Measurements from ENCODE around the gene FAM3C. TPM values are rescaled to one million over a fixed set of nuclear protein-coding genes. Genes with fewer than 3 reads are reported as not detected.
"Not testable (repeated sequence)": the region's sequence is repeated elsewhere in the genome, so short reads cannot be mapped to it uniquely, and the experiment has no call there.

Gene FAM3C
- total RNA-seq, 1 donor from 2014 or later = 54.8 TPM

- intact Hi-C loops (cut with micrococcal nuclease) = loop anchor here (10.0 kb wide), 1 partner anchor 350 kb away; the partner anchor contains the start of gene CPED1
Measured at GRCh38 chr7:121334376-121334775, 61.7 kb downstream of the FAM3C start.

- intact Hi-C loops (cut with micrococcal nuclease) = loop anchor here (10.0 kb wide), 1 partner anchor 347 kb away; the partner anchor contains the start of gene CPED1
Measured at GRCh38 chr7:121331574-121331973, 64.5 kb downstream of the FAM3C start.

- intact Hi-C loops (cut with micrococcal nuclease) = loop anchor here (10.0 kb wide), 1 partner anchor 346 kb away; the partner anchor contains the start of gene CPED1
Measured at GRCh38 chr7:121331048-121331447, 65.1 kb downstream of the FAM3C start.

GRCh38 chr7:121330053-121330833, 65.9 kb downstream of the FAM3C start:
- intact Hi-C loops (cut with micrococcal nuclease) = loop anchor here (1.0 to 10.0 kb wide), 2 partner anchors 217 to 345 kb away; partner anchors contain the start of gene CPED1

GRCh38 chr7:121329191-121330052, 66.7 kb downstream of the FAM3C start:
- intact Hi-C loops (cut with micrococcal nuclease) = loop anchor here (1.0 to 10.0 kb wide), 3 partner anchors 218 to 665 kb away; partner anchors contain the start of gene CPED1

GRCh38 chr7:121328508-121329190, 67.5 kb downstream of the FAM3C start, which contains the start of gene WNT16:
TSS of gene WNT16 (plus strand) at chr7:121329000. CDS start at chr7:121329293, 293 bp downstream.
- intact Hi-C loops (cut with micrococcal nuclease) = loop anchor here (10.0 kb wide), 1 partner anchor 666 kb away; no protein-coding TSS in a partner anchor

- intact Hi-C loops (cut with micrococcal nuclease) = loop anchor here (10.0 kb wide), 1 partner anchor 667 kb away; no protein-coding TSS in a partner anchor
Measured at GRCh38 chr7:121327671-121328070, 68.4 kb downstream of the FAM3C start.

- intact Hi-C loops (cut with micrococcal nuclease) = loop anchor here (10.0 kb wide), 1 partner anchor 671 kb away; no protein-coding TSS in a partner anchor
Measured at GRCh38 chr7:121323515-121324302, 72.4 kb downstream of the FAM3C start.

- intact Hi-C loops (cut with micrococcal nuclease) = loop anchor here (10.0 kb wide), 1 partner anchor 672 kb away; no protein-coding TSS in a partner anchor
Measured at GRCh38 chr7:121322460-121322859, 73.6 kb downstream of the FAM3C start.

- intact Hi-C loops (cut with micrococcal nuclease) = not testable (repeated sequence)
Measured at GRCh38 chr7:121315170-121315569, 80.9 kb downstream of the FAM3C start.

GRCh38 chr7:121313793-121314676, 82.1 kb downstream of the FAM3C start:
- intact Hi-C loops (cut with micrococcal nuclease) = no loop called here

GRCh38 chr7:121313220-121313792, 82.8 kb downstream of the FAM3C start:
- intact Hi-C loops (cut with micrococcal nuclease) = no loop called here

- intact Hi-C loops (cut with micrococcal nuclease) = no loop called here
Measured at GRCh38 chr7:121307021-121307574, 89.0 kb downstream of the FAM3C start.

GRCh38 chr7:121306565-121306964, 89.5 kb downstream of the FAM3C start:
- intact Hi-C loops (cut with micrococcal nuclease) = no loop called here

- intact Hi-C loops (cut with micrococcal nuclease) = no loop called here
Measured at GRCh38 chr7:121305109-121305508, 91.0 kb downstream of the FAM3C start.

- intact Hi-C loops (cut with micrococcal nuclease) = no loop called here
Measured at GRCh38 chr7:121304102-121304658, 91.9 kb downstream of the FAM3C start.

- intact Hi-C loops (cut with micrococcal nuclease) = no loop called here
Measured at GRCh38 chr7:121303422-121304101, 92.5 kb downstream of the FAM3C start.
